GM18909 (cell line): Measurements from ENCODE around the gene C16orf82.
"Not testable (repeated sequence)": the region's sequence is repeated elsewhere in the genome, so short reads cannot be mapped to it uniquely, and the experiment has no call there.

Experiments used
- ATAC-seq: cut with Tn5 transposase; IDR thresholded peaks from one replicate; pipeline ENCODE4 v1.9.1; 2021; ENCODE audit warnings: mild to moderate bottlenecking; ENCODE audit not compliant: unreplicated experiment, poor library complexity

The C16orf82 gene

GRCh38 chr16:27086031-27086430 is 19.3 kb downstream of the C16orf82 start:
- ATAC-seq, result not testable (repeated sequence)

DNA sequence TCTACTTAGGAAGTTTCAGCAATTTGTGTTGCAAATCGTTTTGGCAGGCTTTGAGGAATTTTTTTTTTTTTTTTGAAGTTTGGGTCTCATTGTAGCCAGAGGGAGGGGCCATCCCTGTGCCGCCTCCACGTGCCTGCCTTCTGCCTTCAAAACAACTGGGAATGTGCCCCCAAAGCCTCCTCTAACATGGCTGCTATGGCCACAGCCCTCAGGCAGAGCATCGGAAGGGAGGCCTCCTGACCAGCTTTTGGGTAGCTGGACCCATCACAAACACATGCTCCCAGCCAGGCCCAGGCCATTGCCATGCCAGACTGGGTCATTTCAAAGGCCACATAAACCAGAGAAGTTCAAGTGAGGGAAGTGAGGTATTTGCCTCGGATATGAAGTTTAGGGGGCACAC is 21.5 kb downstream of the C16orf82 start:
- ATAC-seq, result no peak

DNA sequence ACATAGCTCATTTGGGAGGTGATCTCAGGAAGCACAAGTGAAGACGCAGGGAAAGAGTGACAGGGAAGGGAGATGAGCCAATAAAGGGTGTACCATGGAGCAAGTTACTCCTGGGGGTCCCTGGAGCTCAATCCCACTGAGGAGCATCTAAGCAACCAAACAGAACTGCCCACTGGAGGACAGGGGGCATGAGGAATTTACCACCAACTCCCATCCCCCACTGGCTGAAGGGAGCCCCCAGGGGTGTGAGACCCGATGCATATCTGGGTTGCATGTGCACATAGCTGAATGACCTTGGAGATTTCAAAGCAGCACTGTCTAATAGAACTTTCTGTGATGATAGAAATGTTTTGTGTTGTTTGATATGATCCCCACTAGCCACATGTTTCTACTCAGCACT is 29.6 kb downstream of the C16orf82 start:
- no peak for ATAC-seq

- ATAC-seq, result no peak
These were observed 31.1 kb downstream of the C16orf82 start for GRCh38 chr16:27097800-27098230.

- ATAC-seq, result no peak
These were observed 31.8 kb downstream of the C16orf82 start for GRCh38 chr16:27098366-27099049.

DNA sequence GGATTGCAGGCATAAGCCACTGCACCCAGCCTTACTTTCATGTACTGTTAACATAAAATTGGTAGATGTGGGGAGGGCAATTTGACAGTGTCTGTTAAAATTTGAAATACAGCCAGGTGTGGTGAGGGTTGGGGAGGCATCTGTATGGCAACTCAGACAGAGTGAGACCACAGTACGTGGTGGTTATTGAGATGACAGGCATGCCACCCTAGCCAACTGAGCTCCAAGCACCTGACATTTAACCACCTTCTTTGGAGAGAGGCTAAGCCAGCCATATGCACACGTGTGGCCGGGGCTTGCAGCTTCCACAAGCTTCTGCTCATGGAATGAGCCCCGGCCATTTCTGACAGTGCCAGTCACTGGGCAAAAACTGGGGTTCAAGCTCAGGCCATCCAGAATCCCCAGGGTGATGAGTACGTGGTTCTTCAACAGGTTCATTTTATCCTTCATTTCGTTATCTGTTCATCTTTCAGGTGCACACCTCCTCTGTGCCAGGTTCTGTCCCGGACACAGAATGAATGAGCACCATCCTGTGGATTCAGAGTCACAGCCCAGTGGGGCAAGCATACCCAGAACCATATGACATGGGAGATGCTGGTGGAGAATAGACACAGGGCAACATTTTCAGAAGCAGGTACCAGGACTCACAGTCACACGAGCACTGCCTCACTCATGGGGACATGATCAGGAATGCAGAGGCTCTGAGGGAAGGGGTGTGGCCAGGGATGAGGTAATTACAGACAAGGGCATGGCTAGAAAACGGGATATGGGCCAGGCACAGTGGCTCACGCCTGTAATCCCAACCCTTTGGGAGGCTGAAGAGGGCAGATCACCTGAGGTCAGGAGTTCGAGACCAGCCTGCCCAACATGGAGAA is 36.2 kb downstream of the C16orf82 start:
- ATAC-seq, result no peak

GRCh38 chr16:27103954-27104353 is 37.2 kb downstream of the C16orf82 start:
- ATAC-seq, result no peak

GRCh38 chr16:27106305-27106704 is 39.6 kb downstream of the C16orf82 start:
- ATAC-seq, result no peak

DNA sequence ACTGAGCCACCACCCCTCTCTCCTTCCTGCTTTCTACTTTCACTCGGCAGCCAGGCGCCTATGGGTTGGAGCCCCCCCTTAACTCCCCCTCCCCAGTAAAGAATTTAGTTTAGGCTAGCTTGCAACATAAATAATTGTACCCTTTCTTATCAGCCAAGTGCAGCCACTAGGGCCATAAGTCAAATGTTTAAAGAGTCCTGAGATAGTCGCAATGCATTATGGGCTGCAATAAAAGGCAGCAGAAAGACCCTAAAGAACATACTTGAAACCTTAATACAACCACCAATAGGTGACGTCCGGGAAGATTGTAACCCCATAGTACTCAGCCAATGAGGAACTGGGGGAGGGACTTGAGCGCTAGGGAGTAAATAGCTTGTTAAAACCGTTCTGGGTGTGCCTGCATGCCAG is 40.5 kb downstream of the C16orf82 start:
- ATAC-seq, result no peak

DNA sequence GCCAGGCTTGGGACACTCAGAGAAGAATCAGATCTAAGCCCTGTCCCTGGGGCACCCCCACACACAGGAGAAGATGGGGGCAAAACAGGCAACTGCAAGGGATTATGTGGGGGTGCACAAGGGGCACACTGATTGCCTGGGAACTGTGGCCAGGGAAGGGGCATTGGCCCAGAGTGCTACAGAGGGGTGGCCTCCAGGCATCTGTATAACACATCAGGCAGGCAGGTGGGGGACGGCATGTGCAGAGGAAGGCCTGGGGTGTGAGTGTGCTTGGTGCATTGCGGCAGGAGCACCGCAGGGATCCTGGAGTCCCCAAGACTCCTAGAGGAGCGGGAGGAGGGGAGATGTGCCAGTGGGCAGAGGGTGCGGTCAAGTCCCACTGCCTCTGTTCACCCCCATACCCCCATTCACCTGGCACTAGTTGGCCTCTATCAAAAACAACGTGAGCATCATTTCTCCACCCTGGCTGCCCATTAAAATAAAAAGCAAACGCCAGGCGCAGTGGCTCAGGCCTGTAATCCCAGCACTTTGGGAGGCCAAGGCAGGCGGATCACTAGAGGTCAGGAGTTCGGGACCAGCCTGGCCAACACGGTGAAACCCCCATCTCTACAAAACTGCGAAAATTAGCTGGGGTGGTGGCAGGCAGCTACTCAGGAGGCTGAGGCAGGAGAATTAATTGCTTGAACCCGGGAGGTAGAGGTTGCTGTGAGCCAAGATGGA is 41.5 kb downstream of the C16orf82 start:
- no peak for ATAC-seq

DNA sequence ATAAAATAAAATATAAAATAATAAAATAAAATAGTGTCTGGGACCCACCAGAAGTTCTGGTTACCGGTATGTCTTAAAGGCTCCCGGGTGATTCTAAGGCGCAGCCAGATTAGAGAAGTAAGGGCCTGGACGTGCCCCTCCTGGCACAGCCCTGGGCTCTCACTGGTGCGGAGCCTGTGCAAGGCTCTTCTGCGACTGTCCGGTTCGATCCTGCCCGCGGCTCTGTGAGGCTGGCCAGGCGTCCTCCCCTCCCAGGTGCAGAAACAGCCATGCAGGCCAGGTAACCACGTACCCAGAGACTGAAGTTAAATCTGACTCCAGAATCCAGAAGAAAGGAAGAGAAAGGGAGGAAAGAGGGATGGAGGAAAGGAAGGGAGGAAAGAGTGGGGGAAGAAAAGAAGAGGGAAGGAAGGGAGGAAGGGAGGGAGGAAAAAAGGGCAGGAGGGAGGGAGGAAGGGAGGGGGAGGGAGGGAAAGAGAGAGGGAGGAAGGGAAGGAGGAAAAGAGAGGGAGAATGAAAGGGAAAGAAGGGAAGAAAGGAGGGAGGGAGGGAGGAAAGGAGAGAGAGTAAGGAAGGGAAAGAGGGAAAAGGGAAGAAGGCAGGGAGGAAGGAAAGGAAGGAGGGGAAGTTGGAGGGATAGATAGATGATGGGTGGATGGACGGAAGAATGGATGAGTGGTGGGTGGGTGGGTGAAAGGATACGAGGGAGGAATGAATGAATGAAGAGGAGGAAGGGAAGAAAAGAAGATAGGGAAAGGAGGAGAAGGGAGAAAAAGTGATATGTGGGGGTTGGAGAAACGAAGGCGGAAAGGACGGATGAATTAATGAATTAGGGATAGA is 42.3 kb downstream of the C16orf82 start:
- ATAC-seq, result no peak

DNA sequence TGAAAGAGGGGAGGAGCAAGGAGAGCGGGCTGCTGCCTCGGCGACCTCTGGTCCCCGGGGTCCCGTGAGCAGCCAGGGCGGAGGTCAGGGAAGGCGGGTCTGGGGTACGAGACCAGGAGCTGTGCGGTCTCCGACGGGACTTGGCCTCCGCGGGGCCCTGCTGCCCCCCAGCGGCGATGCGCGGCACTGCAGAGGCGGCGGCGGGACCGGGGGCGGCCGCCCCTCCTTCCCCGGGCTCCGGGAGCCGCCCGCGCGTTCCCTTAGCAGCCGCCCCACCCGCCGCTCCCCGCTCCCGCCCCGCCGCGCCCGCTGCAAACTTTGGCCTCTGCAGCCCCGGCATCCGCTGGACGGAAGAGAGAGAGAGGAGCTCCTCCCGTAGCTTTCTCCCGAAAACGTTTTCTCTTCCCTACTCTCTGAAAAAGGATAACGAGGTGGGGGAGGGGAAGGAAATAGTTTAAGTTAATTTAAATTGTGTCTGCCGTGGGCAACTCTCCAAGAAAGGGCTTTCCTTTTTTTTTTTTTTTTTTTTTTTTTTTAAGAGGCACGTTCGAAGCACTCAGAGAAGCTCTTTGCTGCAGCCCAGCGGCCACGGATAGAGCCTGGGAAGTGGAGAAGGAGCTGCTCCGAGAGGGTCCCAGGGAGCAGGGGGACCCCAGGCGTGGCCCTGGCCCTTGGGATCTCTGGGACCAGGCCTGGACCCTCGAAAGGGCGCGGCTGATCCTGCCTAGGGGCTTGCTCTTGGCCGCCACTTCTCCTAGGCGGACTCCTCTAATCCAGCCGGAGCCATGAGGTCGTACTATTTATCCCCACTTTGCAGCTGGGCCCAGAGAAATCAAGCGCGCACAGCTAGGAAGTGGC is 43.2 kb downstream of the C16orf82 start:
- peak; percentile 63 for ATAC-seq

GRCh38 chr16:27110524-27110896 is 43.8 kb downstream of the C16orf82 start:
- no peak for ATAC-seq

DNA sequence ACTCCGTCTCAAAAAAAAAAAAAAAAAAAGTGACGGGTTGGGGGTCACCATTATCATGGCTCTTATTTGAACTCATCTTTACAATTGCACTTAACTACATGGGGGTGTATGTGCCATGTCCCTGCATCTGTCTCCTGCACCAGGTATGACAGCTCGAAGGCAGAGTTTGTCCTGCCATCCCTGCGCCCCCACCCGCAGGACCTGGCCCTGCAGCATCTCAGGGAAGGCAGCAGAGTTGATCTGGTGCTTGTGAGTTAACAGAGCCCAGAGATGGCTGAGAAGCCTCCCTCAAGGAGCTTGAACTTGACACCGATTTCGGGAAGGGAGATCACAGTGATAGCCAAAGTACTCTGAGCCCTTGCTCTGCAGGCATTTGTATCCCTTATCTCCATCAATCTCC is 44.8 kb downstream of the C16orf82 start:
- ATAC-seq, result no peak

- ATAC-seq, result no peak
These were observed 45.5 kb downstream of the C16orf82 start for GRCh38 chr16:27112093-27112811.

- peak; percentile 73 for ATAC-seq
These were observed 46.7 kb downstream of the C16orf82 start for GRCh38 chr16:27113341-27113841.

GRCh38 chr16:27114006-27114405 is 47.3 kb downstream of the C16orf82 start:
- no peak for ATAC-seq

- ATAC-seq, result no peak
These were observed 51.8 kb downstream of the C16orf82 start for GRCh38 chr16:27118526-27118925.
